Fibroblast of the aortic adventitia (primary cell): Measurements from ENCODE around the gene SMARCD3. TPM values are rescaled to one million over a fixed set of nuclear protein-coding genes. Genes with fewer than 3 reads are reported as not detected.

ENCODE experiments used
- DNase-seq: peaks from one replicate; pipeline ENCODE4 v3.0.0-alpha.2; 2010; ENCODE audit warnings: low read depth
- H3K4me3 ChIP-seq: 2 replicates; pipeline ENCODE4 v1.5.1; 2011; ENCODE audit warnings: low read depth, mild to moderate bottlenecking, control low read depth, low read length, moderate library complexity
- total RNA-seq: library from RNA; depleted of rRNA; stranded (reverse); fragments of >200 nt; gene quantifications from 2 replicates; pipeline ENCODE4 v1.2.3, GENCODE V29; 2012; ENCODE audit warnings: low replicate concordance
- TF ChIP-seq, protein P1 (sequence below): IDR thresholded peaks from 2 replicates; pipeline ENCODE4 v1.5.1; 2011; ENCODE audit warnings: mild to moderate bottlenecking, low read length, control low read depth, inconsistent platforms; ENCODE audit not compliant: insufficient read depth

The SMARCD3 gene
- total RNA-seq, 1 donor: 44.9 TPM

DNA sequence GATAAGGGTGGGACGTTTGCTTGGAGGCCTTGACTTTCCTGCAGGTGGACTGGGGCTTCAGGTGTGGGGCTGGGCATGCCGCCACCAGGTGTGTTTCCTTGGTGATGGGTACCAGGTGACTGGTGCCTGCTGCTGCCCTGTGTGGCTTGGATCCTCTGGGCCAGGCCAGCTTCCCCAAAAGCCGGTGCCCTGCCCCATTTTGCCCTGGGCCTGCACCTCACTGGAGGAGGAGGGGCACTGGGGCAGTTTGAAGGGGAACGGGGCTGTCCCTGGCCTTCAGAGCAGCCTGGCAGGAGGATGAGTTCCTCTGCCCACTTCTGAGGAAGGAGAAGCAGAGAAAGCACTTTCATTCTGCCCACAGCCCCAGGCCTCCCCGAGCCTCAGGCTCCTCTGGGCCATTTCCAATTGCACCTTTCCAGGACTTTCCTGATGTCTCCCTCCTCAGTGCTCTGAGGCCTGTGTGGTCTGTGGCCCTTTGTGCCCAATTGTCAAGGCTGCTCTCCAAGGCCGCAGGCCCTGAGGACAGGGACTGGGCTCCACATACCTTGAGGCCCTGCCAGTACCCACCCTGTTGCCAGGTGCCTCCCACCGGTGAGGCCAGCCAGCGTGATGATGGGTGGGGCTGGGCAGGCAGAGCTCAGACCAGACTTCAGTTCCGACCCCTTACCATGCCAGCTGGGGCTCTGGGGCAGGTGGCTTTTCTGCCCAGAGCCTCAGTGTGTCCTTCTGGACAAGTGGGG lies 25.3 kb upstream of the SMARCD3 start:
- no peak for DNase-seq
- no peak overlapping the region for H3K4me3 ChIP-seq
- TF ChIP-seq, protein P1, sequence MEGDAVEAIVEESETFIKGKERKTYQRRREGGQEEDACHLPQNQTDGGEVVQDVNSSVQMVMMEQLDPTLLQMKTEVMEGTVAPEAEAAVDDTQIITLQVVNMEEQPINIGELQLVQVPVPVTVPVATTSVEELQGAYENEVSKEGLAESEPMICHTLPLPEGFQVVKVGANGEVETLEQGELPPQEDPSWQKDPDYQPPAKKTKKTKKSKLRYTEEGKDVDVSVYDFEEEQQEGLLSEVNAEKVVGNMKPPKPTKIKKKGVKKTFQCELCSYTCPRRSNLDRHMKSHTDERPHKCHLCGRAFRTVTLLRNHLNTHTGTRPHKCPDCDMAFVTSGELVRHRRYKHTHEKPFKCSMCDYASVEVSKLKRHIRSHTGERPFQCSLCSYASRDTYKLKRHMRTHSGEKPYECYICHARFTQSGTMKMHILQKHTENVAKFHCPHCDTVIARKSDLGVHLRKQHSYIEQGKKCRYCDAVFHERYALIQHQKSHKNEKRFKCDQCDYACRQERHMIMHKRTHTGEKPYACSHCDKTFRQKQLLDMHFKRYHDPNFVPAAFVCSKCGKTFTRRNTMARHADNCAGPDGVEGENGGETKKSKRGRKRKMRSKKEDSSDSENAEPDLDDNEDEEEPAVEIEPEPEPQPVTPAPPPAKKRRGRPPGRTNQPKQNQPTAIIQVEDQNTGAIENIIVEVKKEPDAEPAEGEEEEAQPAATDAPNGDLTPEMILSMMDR: no peak

GRCh38 chr7:151272877-151273276 lies 24.4 kb upstream of the SMARCD3 start:
- H3K4me3 ChIP-seq: no peak overlapping the region
- TF ChIP-seq, protein P1: no peak
- DNase-seq: no peak

GRCh38 chr7:151272405-151272804 lies 23.9 kb upstream of the SMARCD3 start:
- peak; percentile 31 for DNase-seq

GRCh38 chr7:151271699-151272355 lies 23.3 kb upstream of the SMARCD3 start:
- peak; percentile 70 for DNase-seq

More at GRCh38 chr7:151272405-151272804, 23.9 kb upstream of the SMARCD3 start:
- TF ChIP-seq, protein P1: peak; percentile 20
- no peak overlapping the region for H3K4me3 ChIP-seq

DNA sequence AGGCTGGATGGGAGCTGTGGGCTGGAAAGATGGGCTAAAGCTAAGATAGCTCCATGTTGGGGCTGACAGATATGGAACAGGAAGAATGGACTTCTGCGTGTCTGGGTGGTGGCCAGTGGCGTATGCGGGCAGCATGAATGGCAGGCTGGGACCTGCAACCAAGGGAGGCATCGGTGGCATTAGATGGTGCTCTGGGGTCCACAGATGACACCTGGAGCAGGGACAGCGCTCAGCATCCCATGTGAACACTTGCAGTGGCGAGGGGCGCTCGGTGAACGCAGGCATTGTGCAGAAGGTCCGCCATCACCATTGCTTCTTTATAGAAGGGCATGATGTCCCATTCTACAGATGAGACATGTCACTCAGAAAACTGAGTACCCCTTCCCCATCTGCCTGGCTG lies 21.0 kb upstream of the SMARCD3 start:
- no peak overlapping the region for H3K4me3 ChIP-seq
- no peak for DNase-seq
- TF ChIP-seq, protein P1: no peak

More at GRCh38 chr7:151271699-151272355, 23.3 kb upstream of the SMARCD3 start:
- TF ChIP-seq, protein P1: no peak
- H3K4me3 ChIP-seq: no peak overlapping the region

DNA sequence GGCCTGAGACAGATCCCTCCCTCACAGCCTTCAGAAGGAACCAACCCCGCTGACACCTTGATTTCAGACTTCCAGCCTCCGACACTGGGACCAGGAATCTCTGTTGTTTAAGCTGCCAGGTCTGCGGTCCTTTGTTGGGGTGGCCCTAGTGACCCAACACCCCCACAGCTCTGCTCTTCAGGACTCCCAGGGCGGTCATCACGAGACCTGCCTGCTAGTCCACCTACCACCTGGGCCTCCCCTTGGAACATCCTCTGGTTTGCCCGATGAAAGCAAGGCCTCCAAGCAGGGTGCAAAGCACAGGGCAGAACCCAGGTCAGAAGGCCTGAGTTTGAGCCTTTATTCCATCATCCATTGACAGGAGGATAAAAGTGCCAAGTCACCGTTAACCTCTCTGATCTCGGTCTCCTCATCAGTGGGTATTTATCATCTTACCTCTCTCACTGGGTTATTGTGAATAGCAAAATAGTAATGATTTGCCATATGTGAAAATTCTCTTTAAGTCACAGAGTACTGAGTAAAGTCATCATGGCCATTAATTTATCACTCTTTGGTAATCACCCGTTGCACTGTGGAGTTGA lies 16.9 kb upstream of the SMARCD3 start:
- TF ChIP-seq, protein P1: no peak
- DNase-seq: no peak
- H3K4me3 ChIP-seq: no peak overlapping the region
